BLaER1 (cell line): ENCODE data around the gene CMIP.
A peak's percentile ranks its signal among the peaks of the same experiment; 100 is the strongest.

ENCODE experiments used
- H3K27ac ChIP-seq: shearing (Covaris generic); formaldehyde crosslinking; 2 replicates; pipeline ENCODE4 v1.8.1; 2022
- H3K27me3 ChIP-seq: shearing (Covaris generic); formaldehyde crosslinking; 2 replicates; pipeline ENCODE4 v1.8.1; 2022
- H3K36me3 ChIP-seq: shearing (Covaris generic); formaldehyde crosslinking; 2 replicates; pipeline ENCODE4 v1.8.1; 2022
- H3K4me1 ChIP-seq: shearing (Covaris generic); formaldehyde crosslinking; 2 replicates; pipeline ENCODE4 v1.8.1; 2022
- H3K4me2 ChIP-seq: shearing (Covaris generic); formaldehyde crosslinking; 2 replicates; pipeline ENCODE4 v1.8.1; 2022
- H3K4me3 ChIP-seq: shearing (Covaris generic); formaldehyde crosslinking; 2 replicates; pipeline ENCODE4 v1.8.1; 2022
- H3K9ac ChIP-seq: shearing (Covaris generic); formaldehyde crosslinking; 2 replicates; pipeline ENCODE4 v1.8.1; 2022
- H3K9me3 ChIP-seq: shearing (Covaris generic); formaldehyde crosslinking; 2 replicates; pipeline ENCODE4 v1.8.1; 2022
- H4K20me1 ChIP-seq: shearing (Covaris generic); formaldehyde crosslinking; 2 replicates; pipeline ENCODE4 v1.8.1; 2022
- Cebpa-rat ChIP-seq: shearing (Covaris generic); IDR thresholded peaks from 2 replicates; pipeline ENCODE4 v1.8.1; 2022

The CMIP gene

GRCh38 chr16:81446907-81447268 is 2.3 kb downstream of the CMIP start:
- H3K4me1 ChIP-seq: peaks cover 60% of the 10 kb centered on the region
- TF ChIP-seq Cebpa-rat: no peak
- peak overlapping the region; percentile 95 for H3K9ac ChIP-seq
- peak overlapping the region; percentile 93 for H3K4me2 ChIP-seq
- H3K4me3 ChIP-seq: peak overlapping the region; percentile 84
- peaks cover 35% of the 10 kb centered on the region for H3K36me3 ChIP-seq
- no peaks in the 10 kb centered on the region for H3K27me3 ChIP-seq
- peak overlapping the region; percentile 89 for H3K27ac ChIP-seq
- H4K20me1 ChIP-seq: peaks cover 56% of the 10 kb centered on the region
- peaks cover 24% of the 10 kb centered on the region for H3K9me3 ChIP-seq

GRCh38 chr16:81447383-81448101 is 2.9 kb downstream of the CMIP start:
- Histone ChIP-seq H3K4me3 (peak overlapping the region; percentile 84), H3K27ac (peak overlapping the region; percentile 89; the same call in 1 of the 2 replicates), H3K27me3 (no peaks in the 10 kb centered on the region), H3K9ac (peak overlapping the region; percentile 95), H3K36me3 (peaks cover 35% of the 10 kb centered on the region), H3K4me1 (peaks cover 67% of the 10 kb centered on the region), H3K9me3 (peaks cover 24% of the 10 kb centered on the region), H4K20me1 (peaks cover 63% of the 10 kb centered on the region), H3K4me2 (peak overlapping the region; percentile 93)
- TF ChIP-seq Cebpa-rat: no peak

DNA sequence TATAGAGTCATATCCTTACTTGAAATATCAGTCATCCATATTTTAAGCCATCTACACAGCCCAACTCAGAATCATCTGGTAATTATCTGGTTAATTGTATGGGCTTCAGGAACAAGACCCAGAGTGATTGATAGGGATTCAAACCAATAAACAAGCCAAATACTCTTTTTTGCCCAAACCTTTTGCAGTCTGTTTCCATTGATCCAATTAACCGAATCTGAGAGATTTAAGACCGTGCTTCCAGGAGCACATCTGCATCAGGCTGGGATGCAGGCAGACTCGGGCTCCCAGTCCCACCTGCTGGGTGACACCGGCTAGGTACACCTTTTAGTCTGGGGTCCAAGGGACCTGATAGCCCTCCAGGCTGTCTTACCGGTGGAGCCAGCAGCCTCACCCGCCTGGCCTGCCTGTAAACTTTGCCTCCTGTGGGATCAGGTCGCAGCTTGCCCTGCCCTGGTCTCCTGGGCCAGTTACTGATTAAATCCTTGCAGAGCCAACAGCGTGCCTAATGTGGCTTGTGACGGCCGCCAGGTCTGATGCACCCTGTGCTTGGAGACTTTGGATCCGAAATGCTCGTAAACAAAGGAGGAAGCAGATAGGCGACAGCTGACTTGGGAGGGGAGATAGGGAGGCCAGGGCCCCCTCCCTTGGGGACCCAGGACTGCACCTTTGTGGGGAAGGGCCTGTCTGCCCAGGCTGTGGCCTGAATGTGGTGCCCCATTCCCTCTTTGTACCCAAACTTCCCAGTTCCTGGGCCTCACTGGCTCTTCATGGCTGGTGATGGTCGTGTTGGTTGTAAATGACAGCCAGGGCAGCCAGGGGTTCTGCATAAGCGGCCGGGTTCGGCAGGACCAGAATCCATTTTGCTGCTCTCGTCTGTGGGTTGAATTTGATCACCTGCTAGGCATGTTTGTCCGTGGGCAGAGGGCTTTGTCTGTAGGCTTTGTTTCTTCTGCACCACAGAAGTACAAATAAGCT is 3.8 kb downstream of the CMIP start:
- H4K20me1 ChIP-seq: peaks cover 72% of the 10 kb centered on the region
- peak overlapping the region; percentile 18; the same call in 1 of the 2 replicates for H3K9ac ChIP-seq
- H3K9me3 ChIP-seq: peaks cover 24% of the 10 kb centered on the region
- no peaks in the 10 kb centered on the region for H3K27me3 ChIP-seq
- H3K36me3 ChIP-seq: peaks cover 40% of the 10 kb centered on the region
- no peak for TF ChIP-seq Cebpa-rat
- H3K4me1 ChIP-seq: peaks cover 70% of the 10 kb centered on the region
- peak overlapping the region; percentile 93 for H3K4me2 ChIP-seq
- peak overlapping the region; percentile 32; the same call in 1 of the 2 replicates for H3K27ac ChIP-seq
- H3K4me3 ChIP-seq: 0 out of 2 replicates have a peak overlapping the region, but pooled peaks have one; percentile 4

- no peak overlapping the region for H3K9ac ChIP-seq
- H3K4me2 ChIP-seq: peak overlapping the region; percentile 93
- TF ChIP-seq Cebpa-rat: no peak
- H3K4me3 ChIP-seq: no peak overlapping the region
- H4K20me1 ChIP-seq: peaks cover 80% of the 10 kb centered on the region
- peaks cover 71% of the 10 kb centered on the region for H3K4me1 ChIP-seq
- H3K27me3 ChIP-seq: no peaks in the 10 kb centered on the region
- H3K9me3 ChIP-seq: peaks cover 24% of the 10 kb centered on the region
- no peak overlapping the region for H3K27ac ChIP-seq
- H3K36me3 ChIP-seq: peaks cover 45% of the 10 kb centered on the region
Measured at GRCh38 chr16:81449241-81449640, 4.6 kb downstream of the CMIP start.

GRCh38 chr16:81449899-81450608 is 5.4 kb downstream of the CMIP start:
- peaks cover 24% of the 10 kb centered on the region for H3K9me3 ChIP-seq
- peaks cover 47% of the 10 kb centered on the region for H3K36me3 ChIP-seq
- H3K27me3 ChIP-seq: no peaks in the 10 kb centered on the region
- H3K4me2 ChIP-seq: no peak overlapping the region
- no peak for TF ChIP-seq Cebpa-rat
- peaks cover 79% of the 10 kb centered on the region for H3K4me1 ChIP-seq
- peaks cover 88% of the 10 kb centered on the region for H4K20me1 ChIP-seq
- H3K9ac ChIP-seq: no peak overlapping the region
- H3K4me3 ChIP-seq: no peak overlapping the region
- no peak overlapping the region for H3K27ac ChIP-seq

GRCh38 chr16:81450783-81451491 is 6.3 kb downstream of the CMIP start:
- Histone ChIP-seq H3K27me3 (no peaks in the 10 kb centered on the region), H3K9ac (no peak overlapping the region), H4K20me1 (peaks cover 97% of the 10 kb centered on the region), H3K4me2 (peak overlapping the region; percentile 63), H3K36me3 (peaks cover 56% of the 10 kb centered on the region), H3K4me3 (no peak overlapping the region), H3K9me3 (peaks cover 24% of the 10 kb centered on the region), H3K27ac (no peak overlapping the region), H3K4me1 (peaks cover 88% of the 10 kb centered on the region)
- TF ChIP-seq Cebpa-rat: no peak

- peak overlapping the region; percentile 11; the same call in 1 of the 2 replicates for H3K9ac ChIP-seq
- no peak for TF ChIP-seq Cebpa-rat
- H3K4me3 ChIP-seq: no peak overlapping the region
- no peaks in the 10 kb centered on the region for H3K27me3 ChIP-seq
- peak overlapping the region; percentile 63 for H3K4me2 ChIP-seq
- peak overlapping the region; percentile 31 for H3K27ac ChIP-seq
- peaks cover 91% of the 10 kb centered on the region for H3K4me1 ChIP-seq
- peaks cover 100% of the 10 kb centered on the region for H4K20me1 ChIP-seq
- peaks cover 67% of the 10 kb centered on the region for H3K36me3 ChIP-seq
- H3K9me3 ChIP-seq: peaks cover 24% of the 10 kb centered on the region
Measured at GRCh38 chr16:81451753-81452680, 7.4 kb downstream of the CMIP start.

GRCh38 chr16:81453091-81453728 is 8.6 kb downstream of the CMIP start:
- H3K4me3 ChIP-seq: no peak overlapping the region
- no peak for TF ChIP-seq Cebpa-rat

More at GRCh38 chr16:81453091-81453728, 8.6 kb downstream of the CMIP start:
- no peaks in the 10 kb centered on the region for H3K27me3 ChIP-seq
- peak overlapping the region; percentile 48; the same call in 1 of the 2 replicates for H3K9ac ChIP-seq
- H3K4me1 ChIP-seq: peaks cover 91% of the 10 kb centered on the region
- peaks cover 100% of the 10 kb centered on the region for H4K20me1 ChIP-seq
- H3K36me3 ChIP-seq: peaks cover 78% of the 10 kb centered on the region
- H3K27ac ChIP-seq: peak overlapping the region; percentile 40; the same call in 1 of the 2 replicates
- H3K9me3 ChIP-seq: peaks cover 24% of the 10 kb centered on the region
- peak overlapping the region; percentile 63 for H3K4me2 ChIP-seq
